Measurements from ENCODE around the gene DAPK1.

The DAPK1 gene

GRCh38 chr9:87741326-87741725 lies 243.7 kb downstream of the DAPK1 start:
- TF ChIP-seq, protein P1, sequence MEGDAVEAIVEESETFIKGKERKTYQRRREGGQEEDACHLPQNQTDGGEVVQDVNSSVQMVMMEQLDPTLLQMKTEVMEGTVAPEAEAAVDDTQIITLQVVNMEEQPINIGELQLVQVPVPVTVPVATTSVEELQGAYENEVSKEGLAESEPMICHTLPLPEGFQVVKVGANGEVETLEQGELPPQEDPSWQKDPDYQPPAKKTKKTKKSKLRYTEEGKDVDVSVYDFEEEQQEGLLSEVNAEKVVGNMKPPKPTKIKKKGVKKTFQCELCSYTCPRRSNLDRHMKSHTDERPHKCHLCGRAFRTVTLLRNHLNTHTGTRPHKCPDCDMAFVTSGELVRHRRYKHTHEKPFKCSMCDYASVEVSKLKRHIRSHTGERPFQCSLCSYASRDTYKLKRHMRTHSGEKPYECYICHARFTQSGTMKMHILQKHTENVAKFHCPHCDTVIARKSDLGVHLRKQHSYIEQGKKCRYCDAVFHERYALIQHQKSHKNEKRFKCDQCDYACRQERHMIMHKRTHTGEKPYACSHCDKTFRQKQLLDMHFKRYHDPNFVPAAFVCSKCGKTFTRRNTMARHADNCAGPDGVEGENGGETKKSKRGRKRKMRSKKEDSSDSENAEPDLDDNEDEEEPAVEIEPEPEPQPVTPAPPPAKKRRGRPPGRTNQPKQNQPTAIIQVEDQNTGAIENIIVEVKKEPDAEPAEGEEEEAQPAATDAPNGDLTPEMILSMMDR (IDR thresholded peaks at IDR 0.05) = no peak

GRCh38 chr9:87741891-87742290 lies 244.2 kb downstream of the DAPK1 start:
- TF ChIP-seq, protein P1 (IDR thresholded peaks at IDR 0.05) = no peak

DNA sequence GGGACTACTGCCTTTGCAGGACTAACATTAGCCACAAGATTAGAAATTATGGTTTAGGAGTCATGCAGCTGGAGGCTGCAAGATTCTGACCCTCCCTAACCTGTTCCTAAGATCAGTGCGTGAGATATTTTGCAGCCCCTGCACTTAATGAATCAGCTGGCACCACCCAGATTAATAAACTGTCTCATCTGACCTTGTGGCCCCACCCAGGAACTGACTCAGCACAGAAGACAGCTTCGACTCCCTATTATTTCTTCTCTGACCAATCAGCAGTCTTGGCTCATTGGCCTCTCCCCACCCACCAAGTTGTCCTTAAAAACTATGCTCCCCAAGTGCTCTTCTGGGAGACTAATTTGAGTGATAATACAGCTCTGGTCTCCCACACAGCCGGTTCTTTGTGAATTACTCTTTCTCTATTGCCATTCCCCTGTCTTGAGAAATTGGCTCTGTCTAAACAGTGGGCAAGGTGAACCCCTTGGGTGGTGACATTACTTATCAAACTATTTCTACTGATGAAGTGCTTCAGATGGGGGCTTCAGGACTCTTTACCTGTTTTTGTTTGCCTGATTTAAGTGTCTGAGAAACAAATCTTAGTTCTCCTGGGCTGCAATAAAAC lies 245.3 kb downstream of the DAPK1 start:
- TF ChIP-seq, protein P1 (IDR thresholded peaks at IDR 0.05) = no peak

GRCh38 chr9:87746186-87746585 lies 248.5 kb downstream of the DAPK1 start:
- TF ChIP-seq, protein P1 (IDR thresholded peaks at IDR 0.05) = no peak

DNA sequence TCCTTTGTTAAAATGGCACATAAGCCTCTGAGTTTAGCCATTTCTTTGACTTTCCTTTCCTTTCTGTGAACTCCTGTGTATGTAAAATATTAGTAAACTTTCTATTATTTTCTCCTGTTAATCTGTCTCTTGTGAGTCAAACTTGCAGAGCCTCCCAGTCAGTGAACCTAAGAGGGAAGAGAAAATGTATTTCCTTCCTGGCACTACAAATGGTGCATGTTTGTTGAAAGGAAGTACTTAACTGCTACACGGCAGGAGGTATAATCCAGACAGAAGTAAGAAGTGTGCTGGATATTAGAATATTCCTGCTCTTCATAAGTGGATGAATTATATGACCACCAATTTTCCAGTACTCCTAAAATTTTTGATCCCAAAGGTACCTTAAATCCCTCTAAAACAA lies 251.2 kb downstream of the DAPK1 start:
- TF ChIP-seq, protein P1 (IDR thresholded peaks at IDR 0.05) = no peak

DNA sequence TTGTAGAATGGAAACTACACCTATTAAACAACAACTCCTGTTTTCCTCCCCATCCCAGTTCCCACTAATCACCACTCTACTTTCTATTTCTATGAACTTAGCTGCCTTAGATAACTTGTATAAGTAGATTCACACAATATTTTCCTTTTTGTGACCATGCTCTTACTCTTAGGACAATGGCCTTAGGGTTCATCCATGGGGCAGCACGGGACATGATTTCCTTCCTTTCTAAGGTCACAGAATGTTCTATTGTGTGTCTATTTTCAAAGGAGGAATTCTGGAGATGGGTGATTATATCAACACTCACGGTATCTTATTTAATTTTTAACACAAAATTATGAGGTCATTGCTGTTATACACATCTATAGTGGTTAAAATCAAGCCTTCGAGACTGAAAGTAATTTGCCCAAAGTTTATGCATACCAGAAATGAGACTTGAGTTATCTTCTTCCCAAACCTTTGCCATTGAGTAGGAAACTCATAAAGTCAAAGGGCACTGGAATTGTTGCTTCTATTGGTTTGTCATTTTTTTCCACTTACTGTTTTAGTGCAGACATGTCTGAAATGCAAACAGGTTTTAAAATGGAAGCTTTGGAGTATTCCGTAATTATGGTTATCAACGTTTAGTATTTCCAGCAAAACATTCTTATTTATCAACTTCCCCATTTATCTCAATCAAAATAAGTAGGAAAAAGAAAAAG lies 251.8 kb downstream of the DAPK1 start:
- TF ChIP-seq, protein P1 (IDR thresholded peaks at IDR 0.05) = no peak

DNA sequence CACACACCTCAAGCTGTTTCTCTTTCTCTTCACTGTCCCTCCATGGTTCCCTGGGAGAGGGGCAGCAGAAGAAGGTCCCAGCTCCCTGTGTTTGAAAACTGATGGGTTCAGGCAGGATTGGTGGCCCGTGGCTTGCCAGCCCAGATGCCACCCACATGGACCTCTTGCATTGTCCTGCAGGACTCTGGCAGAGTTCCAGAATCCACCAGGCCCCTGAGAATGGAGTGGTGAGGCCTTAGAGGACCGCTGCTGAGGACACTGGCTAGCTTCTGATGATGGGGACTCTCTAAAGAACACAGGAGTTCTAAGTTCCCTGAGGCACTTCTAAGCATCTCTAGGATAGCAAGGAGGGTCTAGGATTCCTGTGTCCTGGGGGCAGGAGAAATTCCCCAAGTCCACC lies 253.1 kb downstream of the DAPK1 start:
- TF ChIP-seq, protein P1 (IDR thresholded peaks at IDR 0.05) = no peak

Measured in LNCAP (cell line).